Urinary bladder (tissue), 4 donors: ENCODE data around the gene COPB1. TPM values are rescaled to one million over a fixed set of nuclear protein-coding genes. Genes with fewer than 3 reads are reported as not detected.

ENCODE experiments used
- DNase-seq: peaks from one replicate; pipeline ENCODE4 v3.0.0-alpha.2; 2015; ENCODE audit errors: extremely low spot score
- H3K27ac ChIP-seq: one replicate; pipeline ENCODE4 v1.5.1; 2013; ENCODE audit warnings: low read depth, mild to moderate bottlenecking, moderate library complexity
- H3K36me3 ChIP-seq: one replicate; pipeline ENCODE4 v1.6.1; 2013; ENCODE audit warnings: mild to moderate bottlenecking, moderate library complexity; ENCODE audit not compliant: insufficient read depth
- H3K4me1 ChIP-seq: one replicate; pipeline ENCODE4 v1.6.1; 2013; ENCODE audit warnings: mild to moderate bottlenecking, moderate library complexity; ENCODE audit not compliant: insufficient read depth
- H3K4me3 ChIP-seq: one replicate; pipeline ENCODE4 v1.5.1; 2013; ENCODE audit warnings: low read depth, low read length
- WGBS: extraction: QIAGEN DNeasy Blood & Tissue Kit; methylation state at CpG from one replicate; pipeline ENCODE4 v1.1.7; 2013; 5-methylcytosine and 5-hydroxymethylcytosine counted together
- polyA plus RNA-seq: library from polyadenylated mRNA; stranded (reverse); fragments of 200-250 nt; gene quantifications from one replicate; pipeline ENCODE4 v1.2.3, GENCODE V29; 2013
- total RNA-seq: library from RNA; depleted of rRNA; stranded (reverse); fragments of >200 nt; gene quantifications from one replicate; pipeline ENCODE4 v1.2.3, GENCODE V29; 2014
- donor health status: healthy with polysubstance abuse.
- donor health status: healthy.

COPB1 gene
- total and polyA plus RNA-seq, 2 donors: 58.2 to 258 TPM

DNA sequence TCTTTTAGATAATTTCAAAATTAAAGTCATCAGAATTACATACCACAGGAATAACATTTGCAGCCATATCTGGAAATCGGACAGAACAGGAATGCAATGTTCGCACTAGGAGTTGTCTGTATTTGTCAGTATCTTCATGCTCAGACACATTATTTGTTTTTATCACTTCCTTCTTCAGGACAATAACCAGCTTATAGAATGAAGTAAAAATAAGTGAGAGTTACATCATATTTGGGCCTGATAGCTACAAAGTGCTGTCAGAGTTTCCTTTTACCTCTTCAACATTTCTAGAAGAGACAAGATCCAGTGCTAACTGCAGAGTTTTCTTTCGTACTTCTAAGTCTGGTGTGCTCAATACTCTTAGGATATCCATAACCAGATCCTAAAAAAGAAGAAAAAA lies 18.9 kb downstream of the COPB1 start:
- no peak for DNase-seq
- peaks cover 3% of the 10 kb centered on the region for H3K36me3 ChIP-seq

DNA sequence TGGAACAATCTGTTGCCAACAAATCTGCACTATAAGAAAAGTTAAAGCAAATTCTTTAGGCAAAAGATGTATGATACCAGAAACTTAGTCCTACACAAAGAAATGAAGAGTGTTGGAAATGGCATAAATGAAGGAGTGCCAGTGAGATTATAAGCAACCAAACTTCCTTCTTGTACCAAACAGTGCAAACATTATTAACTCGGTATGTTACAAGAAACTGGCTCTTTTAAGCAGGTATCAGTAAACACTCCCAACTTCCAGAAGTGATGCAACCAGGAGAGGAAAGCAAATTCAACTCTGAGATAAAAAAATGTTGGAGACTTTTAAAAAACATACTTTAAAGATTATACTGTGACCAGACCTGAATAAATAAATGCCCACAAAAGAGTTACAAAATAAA lies 28.5 kb downstream of the COPB1 start:
- Histone ChIP-seq H3K36me3 (peaks cover 9% of the 10 kb centered on the region), H3K4me1 (no peaks in the 10 kb centered on the region), H3K27ac (no peak overlapping the region), H3K4me3 (no peak overlapping the region)
- WGBS: 72% methylated on average over 1 of the region's 1 CpG
- no peak for DNase-seq

More for the DNA sequence above, 18.9 kb downstream of the COPB1 start:
- Histone ChIP-seq H3K4me3 (no peak overlapping the region), H3K4me1 (no peaks in the 10 kb centered on the region), H3K27ac (no peak overlapping the region)
- 92% methylated on average over 3 of the region's 3 CpGs for WGBS

- H3K4me3 ChIP-seq: no peak overlapping the region
- no peak overlapping the region for H3K27ac ChIP-seq
- DNase-seq: no peak
- no peaks in the 10 kb centered on the region for H3K4me1 ChIP-seq
- WGBS: 89% methylated on average over 2 of the region's 2 CpGs
- peaks cover 15% of the 10 kb centered on the region for H3K36me3 ChIP-seq
Observed at GRCh38 chr11:14463623-14464022, 36.0 kb downstream of the COPB1 start.

DNA sequence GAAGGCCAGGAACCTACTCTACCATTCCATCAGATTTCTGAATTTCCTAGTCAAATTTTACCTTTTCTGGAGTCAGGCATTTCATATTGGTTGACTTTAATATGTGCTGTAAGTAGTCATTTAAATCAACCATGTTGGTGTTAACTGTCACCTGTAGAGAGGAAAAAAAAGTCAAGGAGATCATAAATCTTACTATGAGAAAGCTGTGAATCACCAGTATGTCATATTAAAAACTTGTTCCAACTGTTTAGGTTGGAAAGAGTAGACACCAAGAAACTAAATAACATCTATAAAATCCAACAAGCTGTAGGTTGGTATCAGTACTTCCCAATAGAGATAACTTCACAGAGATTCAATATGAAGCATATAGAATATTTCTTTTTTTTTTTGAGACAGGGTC lies 39.5 kb downstream of the COPB1 start:
- Histone ChIP-seq H3K4me3 (no peak overlapping the region), H3K4me1 (no peaks in the 10 kb centered on the region), H3K27ac (no peak overlapping the region), H3K36me3 (peaks cover 10% of the 10 kb centered on the region)
- no peak for DNase-seq

DNA sequence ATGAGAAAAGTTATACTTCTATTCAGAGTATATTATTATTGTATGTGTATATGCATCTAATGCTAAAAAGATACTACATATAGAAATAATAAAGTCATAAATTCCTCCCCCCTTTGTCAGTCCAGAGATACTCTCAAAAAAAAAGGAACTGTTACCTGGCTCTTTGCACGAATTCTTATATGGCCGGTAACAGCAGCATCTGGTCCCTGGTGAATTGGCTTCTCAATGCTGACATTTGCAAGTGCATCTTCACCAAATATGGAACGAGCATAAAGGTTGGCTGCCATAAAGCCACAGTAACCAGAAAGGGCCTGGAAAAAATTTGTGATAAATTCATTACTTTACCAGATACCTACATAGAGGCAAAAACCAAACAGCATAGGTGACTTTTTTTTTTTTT lies 41.2 kb downstream of the COPB1 start:
- Histone ChIP-seq H3K4me3 (no peak overlapping the region), H3K4me1 (no peaks in the 10 kb centered on the region), H3K27ac (no peak overlapping the region), H3K36me3 (peaks cover 8% of the 10 kb centered on the region)
- no peak for DNase-seq
- 90% methylated on average over 3 of the region's 3 CpGs for WGBS

DNA sequence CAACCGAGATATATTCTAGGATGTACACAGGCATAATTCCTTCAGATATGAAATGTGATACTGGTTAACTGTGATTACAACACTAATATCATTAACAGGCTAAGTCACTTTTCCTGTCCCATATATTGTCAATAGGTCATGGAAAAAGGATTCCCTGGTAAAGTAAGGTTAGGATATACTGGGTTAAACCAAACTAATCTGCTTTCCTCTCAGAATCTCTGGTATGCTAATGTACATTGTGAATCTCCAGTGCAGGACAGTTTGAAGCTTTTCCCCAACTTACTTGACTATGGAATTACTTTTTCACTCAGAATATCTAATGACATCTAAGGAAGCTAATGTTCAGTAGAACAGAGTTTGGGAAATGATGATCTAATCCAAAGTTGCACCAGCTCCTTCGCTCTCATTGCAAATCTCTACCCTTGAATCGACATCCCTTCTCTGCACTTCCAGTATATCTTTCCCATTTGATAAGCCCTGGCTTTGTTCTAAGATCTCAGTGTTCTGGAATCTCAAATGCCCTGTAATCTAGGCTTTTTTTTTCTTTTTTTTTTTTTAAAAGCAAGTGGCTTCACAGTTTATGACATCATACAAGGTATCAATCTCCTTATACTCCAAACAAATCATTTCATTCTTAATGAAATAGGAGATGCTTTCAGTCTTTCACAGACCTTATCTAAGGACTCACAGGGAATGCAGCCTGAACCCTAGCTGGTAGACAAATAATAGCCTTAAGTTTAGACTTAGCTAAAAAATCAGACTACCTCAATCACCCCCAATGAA lies 43.8 kb downstream of the COPB1 start:
- no peak overlapping the region for H3K4me3 ChIP-seq
- no peaks in the 10 kb centered on the region for H3K4me1 ChIP-seq
- DNase-seq: no peak
- H3K36me3 ChIP-seq: peaks cover 7% of the 10 kb centered on the region
- WGBS: 73% methylated on average over 3 of the region's 3 CpGs
- no peak overlapping the region for H3K27ac ChIP-seq

DNA sequence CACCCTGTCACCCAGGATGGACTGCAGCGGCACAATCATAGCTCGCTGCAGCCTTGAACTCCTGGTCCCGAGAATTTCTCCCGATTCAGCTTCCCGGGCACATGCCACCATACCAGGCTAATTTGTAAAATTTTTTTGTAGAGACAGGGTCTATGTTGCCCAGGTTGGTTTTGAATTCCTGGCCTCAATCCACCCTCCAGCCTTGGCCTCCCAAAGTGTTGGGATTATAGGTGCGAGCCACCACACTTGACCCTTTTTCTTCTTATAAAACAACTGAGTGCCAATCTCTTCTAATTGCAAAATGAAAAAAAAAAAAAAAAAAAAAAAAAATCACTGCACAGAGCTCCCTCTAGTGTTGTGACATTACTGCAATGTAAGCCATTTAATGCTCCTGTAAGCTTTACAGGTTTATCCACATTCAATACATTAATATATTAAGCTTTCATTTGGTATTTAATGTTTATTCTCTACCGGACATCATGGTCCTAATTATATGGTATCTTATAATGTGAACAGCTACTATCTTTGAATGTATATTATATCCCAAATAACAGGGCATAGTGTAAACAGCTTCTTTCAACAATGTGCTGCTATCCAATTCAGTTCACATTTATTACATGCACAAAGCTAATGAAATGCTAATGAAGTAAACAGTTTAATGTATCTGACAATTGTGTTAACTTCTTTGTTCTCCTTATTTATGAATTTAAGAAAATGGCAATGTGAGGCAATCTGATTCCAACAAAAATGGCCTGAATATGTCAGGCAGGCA lies 44.6 kb downstream of the COPB1 start:
- 71% methylated on average over 7 of the region's 7 CpGs for WGBS
- no peak for DNase-seq
- H3K36me3 ChIP-seq: peaks cover 2% of the 10 kb centered on the region
- H3K4me1 ChIP-seq: no peaks in the 10 kb centered on the region
- no peak overlapping the region for H3K27ac ChIP-seq
- H3K4me3 ChIP-seq: no peak overlapping the region

- Histone ChIP-seq H3K4me3 (no peak overlapping the region), H3K36me3 (no peaks in the 10 kb centered on the region), H3K4me1 (no peaks in the 10 kb centered on the region), H3K27ac (no peak overlapping the region)
- DNase-seq: no peak
- WGBS: 83% methylated on average over 1 of the region's 1 CpG
Observed at GRCh38 chr11:14451825-14452224, 47.8 kb downstream of the COPB1 start.

DNA sequence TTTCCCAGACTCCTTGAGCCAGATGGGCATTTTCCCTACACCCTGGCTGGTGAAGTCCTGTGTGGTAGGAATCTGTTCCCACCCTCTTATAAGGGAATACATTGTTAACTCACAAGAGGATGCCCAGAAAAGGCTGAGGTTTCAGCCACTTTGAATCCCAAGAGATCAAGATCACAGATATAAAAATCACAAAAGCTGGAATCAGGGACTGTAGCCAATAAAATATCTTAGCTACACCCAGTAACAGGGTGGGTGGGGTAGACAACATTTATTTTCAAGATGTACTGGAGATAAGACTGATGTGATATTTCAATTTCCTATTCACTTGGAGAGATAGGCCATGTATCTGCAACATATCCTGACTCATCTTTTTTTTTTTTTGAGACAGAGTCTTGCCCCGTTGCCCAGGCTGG lies 50.3 kb downstream of the COPB1 start:
- no peaks in the 10 kb centered on the region for H3K4me1 ChIP-seq
- H3K36me3 ChIP-seq: no peaks in the 10 kb centered on the region
- H3K4me3 ChIP-seq: no peak overlapping the region
- 58% methylated on average over 1 of the region's 1 CpG for WGBS
- no peak overlapping the region for H3K27ac ChIP-seq
- DNase-seq: no peak

DNA sequence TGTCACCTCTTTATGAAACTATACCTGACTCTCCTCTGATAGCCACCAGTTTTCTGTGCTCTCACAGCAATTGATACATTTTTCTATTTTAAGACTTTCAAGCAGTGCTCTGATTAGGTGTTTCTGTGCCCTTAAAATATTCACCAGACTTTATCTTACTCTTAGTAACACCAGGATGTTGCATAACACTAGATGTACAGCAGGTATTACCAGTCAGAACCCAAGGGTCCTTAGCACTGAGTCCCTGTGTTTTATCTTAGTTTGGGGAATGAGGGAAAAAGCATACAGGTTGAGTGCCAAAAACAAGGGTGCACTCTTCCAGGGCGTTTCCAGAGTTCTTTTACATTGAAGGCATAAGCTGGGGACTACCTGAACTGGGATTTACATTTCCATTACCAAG lies 51.4 kb downstream of the COPB1 start:
- Histone ChIP-seq H3K4me1 (no peaks in the 10 kb centered on the region), H3K4me3 (no peak overlapping the region), H3K27ac (no peak overlapping the region), H3K36me3 (no peaks in the 10 kb centered on the region)
- 56% methylated on average over 1 of the region's 1 CpG for WGBS
- no peak for DNase-seq

DNA sequence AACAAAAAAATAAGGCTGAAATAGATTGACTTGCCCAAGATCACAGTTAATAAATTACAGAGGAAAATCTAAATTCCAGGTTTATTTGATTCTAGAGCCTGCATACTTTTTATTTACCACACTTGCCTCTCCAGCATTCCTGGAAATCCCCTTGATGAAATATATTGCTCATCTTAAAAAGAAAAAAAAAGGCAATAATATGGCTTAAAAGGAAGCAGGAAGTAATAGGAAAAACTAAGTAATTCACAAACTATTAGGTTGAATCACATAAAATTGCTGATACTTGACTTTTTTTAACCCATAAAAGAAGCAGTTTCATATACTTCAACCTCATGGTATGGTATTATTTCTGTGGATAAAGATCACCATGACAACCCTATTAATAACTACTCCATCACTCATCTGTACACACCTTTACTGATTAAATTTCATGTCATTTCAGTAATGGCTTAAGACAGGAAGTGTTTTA lies 52.9 kb downstream of the COPB1 start:
- Histone ChIP-seq H3K4me3 (no peak overlapping the region), H3K4me1 (no peaks in the 10 kb centered on the region), H3K27ac (no peak overlapping the region), H3K36me3 (no peaks in the 10 kb centered on the region)
- no peak for DNase-seq

DNA sequence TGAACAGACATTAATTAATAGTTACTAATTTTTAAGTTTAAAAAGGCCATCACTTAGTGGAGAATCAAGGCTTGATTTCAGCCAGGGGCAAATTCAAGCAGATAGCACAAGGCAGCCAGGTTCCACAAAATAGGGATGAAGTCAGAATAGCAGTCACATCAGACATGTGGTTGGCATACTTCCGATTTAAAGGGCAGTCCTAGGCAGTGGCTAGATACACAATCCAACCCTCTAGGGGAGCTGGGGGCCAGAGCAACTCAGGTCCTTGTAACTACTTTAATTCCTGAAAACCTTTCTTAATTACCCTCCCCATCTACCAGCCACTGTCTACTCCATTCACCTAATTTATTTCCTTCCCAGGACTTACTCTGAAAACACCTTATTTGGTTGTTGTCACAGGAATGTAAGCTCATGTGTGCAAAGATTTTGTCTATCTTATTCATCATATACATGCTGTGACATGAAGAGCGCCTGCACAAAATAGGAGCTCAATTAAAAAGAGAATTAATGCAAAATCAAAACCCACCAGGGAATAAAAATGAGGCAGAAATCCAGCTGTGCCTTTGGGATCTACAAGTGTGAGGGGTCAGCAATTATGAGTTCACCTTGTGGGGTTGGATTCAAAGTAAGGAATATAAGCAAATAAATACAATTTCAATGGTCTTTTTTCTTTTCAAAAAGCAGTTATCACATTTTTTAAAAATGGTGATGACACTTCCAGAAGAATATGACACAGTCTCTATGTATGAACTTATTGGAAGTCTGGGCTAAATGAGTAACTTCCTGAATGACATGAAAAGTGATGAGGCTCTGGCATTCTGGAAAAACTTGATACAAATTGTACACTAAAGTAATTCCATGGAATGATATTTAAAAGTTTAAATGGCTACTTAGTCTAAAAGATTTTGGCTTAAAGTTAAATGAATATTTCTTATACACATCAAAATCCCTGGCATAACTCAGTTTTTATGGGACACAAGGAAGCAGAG lies 53.8 kb downstream of the COPB1 start:
- H3K4me3 ChIP-seq: no peak overlapping the region
- 92% methylated on average over 2 of the region's 2 CpGs for WGBS
- no peak overlapping the region for H3K27ac ChIP-seq
- DNase-seq: no peak
- no peaks in the 10 kb centered on the region for H3K36me3 ChIP-seq
- no peaks in the 10 kb centered on the region for H3K4me1 ChIP-seq

GRCh38 chr11:14444441-14445189 lies 55.0 kb downstream of the COPB1 start:
- no peaks in the 10 kb centered on the region for H3K4me1 ChIP-seq
- no peak for DNase-seq
- no peaks in the 10 kb centered on the region for H3K36me3 ChIP-seq
- H3K27ac ChIP-seq: no peak overlapping the region
- H3K4me3 ChIP-seq: no peak overlapping the region
- 92% methylated on average over 8 of the region's 8 CpGs for WGBS
